ENCODE measurements around the gene VASH2.
"Not testable (repeated sequence)": the region's sequence is repeated elsewhere in the genome, so short reads cannot be mapped to it uniquely, and the experiment has no call there.

VASH2 gene

DNA sequence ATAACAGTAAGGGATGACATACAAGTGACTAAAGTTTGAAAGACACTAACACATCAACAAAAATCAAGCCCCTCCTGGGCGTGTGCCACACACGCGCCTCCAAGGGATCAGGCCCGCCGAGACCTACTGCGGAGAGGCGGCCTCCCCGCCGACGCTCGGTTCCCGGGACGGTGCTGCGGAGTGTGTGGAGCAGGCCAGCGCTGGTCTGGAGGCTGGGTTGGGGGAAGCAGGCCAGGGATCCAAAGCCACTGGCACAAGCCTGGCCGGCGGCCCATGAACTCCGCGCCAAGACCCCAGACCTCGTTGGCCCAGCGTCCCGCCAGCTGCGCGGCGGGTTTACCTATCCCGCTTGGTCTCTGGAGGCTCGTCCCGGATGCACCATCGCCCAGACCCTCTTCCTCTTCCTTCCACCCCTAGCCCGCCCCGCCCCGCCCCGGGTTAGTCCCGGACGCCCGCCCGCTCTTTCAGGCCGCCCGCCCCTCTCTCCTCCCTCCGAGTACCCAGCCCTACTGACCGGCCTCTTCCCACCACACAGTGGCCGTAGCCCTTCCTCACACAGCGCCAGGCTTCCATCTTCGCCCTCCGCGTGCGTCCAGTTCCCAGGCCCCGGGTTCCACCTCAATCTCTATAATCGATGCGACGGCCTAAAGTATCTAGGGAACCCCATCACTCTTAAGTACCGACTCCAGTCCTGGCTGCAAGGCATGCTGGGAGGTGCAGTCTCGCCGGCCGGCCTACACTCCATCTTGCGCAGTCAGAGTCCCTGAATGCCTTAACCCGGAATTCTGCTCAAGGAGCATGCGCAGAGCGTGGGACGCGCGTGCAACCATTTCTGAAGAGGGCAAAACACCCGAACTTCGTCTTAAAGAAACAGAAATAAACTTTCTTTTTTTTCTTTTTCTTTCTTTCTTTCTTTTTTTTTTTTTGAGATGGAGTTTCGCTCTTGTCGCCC lies 65.0 kb downstream of the VASH2 start, which contains the start of gene ANGEL2:
Gene ANGEL2, minus strand, starts transcription at position 769 of the 952 bp plus-strand sequence. Its CDS starts 196 bp downstream, at position 573.
- no peaks in the 10 kb centered on the region for H3K27me3 ChIP-seq (replicated peaks; ENCODE audit: control insufficient read depth, insufficient read depth, low read length)
- peak within 1 kb of the TSS; percentile 98 for H3K9ac ChIP-seq (ENCODE audit: low read length)
- H3K36me3 ChIP-seq (ENCODE audit: control insufficient read depth, insufficient read depth, low read length, severe bottlenecking) = peaks cover 22% of the 10 kb centered on the region
- H3K4me1 ChIP-seq (ENCODE audit: control insufficient read depth, insufficient read depth, low read length) = peaks cover 11% of the 10 kb centered on the region
- H3K4me3 ChIP-seq (ENCODE audit: low read length) = peak within 1 kb of the TSS; percentile 99
- H3K9me3 ChIP-seq (ENCODE audit: control insufficient read depth, low read length) = no peaks in the 10 kb centered on the region
- peak; percentile 99 for DNase-seq (ENCODE audit: low read depth)

DNA sequence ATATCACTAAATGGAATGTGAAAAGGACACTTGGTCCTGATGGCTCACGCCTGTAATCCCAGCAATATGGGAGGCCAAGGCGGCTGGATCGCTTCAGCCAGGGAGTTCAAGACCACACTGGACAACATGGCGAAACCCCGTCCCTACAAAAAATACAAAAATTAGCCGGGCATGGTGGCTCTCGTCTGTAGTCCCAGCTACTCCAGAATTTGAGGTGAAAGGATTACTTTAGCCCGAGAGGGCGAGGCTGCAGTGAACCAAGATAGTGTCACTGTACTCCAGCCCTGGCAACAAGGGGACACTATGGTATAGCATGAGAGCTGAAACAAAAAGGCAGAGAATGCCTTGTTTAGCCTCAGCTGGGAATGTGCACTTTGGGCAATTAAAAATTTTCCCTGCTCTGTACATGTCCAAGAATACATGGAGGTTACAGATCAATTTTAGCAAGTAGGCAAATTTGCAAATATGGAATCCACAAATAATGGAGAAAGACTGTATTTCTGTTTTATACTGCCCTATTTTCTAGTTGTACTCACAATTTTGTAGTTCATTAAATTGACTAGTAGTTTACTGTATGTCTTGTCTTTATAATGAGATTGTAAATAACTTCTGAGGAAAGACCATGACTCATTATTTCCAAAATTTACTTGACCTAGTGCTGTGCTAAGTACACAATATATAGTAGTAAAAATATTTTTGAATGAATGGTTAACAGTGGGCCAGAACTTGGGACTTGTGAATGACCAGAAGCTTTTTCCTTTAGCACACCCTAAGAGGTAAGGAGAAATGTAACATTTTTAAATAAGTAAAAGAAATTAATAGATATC lies 67.3 kb downstream of the VASH2 start:
- H3K4me1 ChIP-seq (ENCODE audit: control insufficient read depth, insufficient read depth, low read length) = peaks cover 11% of the 10 kb centered on the region
- DNase-seq (ENCODE audit: low read depth) = no peak
- no peaks in the 10 kb centered on the region for H3K27me3 ChIP-seq (replicated peaks; ENCODE audit: control insufficient read depth, insufficient read depth, low read length)
- H3K9me3 ChIP-seq (ENCODE audit: control insufficient read depth, low read length) = no peaks in the 10 kb centered on the region
- no peak overlapping the region for H3K9ac ChIP-seq (ENCODE audit: low read length)
- H3K4me3 ChIP-seq (ENCODE audit: low read length) = no peak overlapping the region
- no peaks in the 10 kb centered on the region for H3K36me3 ChIP-seq (ENCODE audit: control insufficient read depth, insufficient read depth, low read length, severe bottlenecking)

DNA sequence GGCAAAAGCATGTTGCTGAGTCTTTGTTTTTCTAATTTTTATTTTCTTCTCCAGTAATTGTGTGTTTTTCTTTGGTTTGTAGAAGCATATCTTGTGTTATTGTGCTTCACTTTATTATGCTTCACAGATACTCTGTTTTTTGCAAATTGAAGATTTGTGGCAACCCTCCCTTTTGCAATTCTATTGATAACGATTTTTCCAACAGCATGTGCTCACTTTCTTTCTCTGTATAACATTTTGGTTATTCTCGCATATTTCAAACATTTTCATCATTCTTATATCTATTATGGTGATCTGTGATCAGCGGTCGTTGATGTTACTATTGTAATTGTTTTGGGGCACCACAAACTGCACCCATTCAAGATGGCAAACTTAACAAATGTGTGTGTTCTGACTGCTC lies 69.1 kb downstream of the VASH2 start:
- H3K36me3 ChIP-seq (ENCODE audit: control insufficient read depth, insufficient read depth, low read length, severe bottlenecking) = no peaks in the 10 kb centered on the region
- H3K4me3 ChIP-seq (ENCODE audit: low read length) = no peak overlapping the region
- H3K27me3 ChIP-seq (replicated peaks; ENCODE audit: control insufficient read depth, insufficient read depth, low read length) = no peaks in the 10 kb centered on the region
- no peak overlapping the region for H3K9ac ChIP-seq (ENCODE audit: low read length)
- no peaks in the 10 kb centered on the region for H3K9me3 ChIP-seq (ENCODE audit: control insufficient read depth, low read length)
- peaks cover 3% of the 10 kb centered on the region for H3K4me1 ChIP-seq (ENCODE audit: control insufficient read depth, insufficient read depth, low read length)
- DNase-seq (ENCODE audit: low read depth) = no peak

- no peak for DNase-seq (ENCODE audit: low read depth)
- Histone ChIP-seq H3K36me3 (ENCODE audit: control insufficient read depth, insufficient read depth, low read length, severe bottlenecking) (no peaks in the 10 kb centered on the region), H3K4me1 (ENCODE audit: control insufficient read depth, insufficient read depth, low read length) (no peaks in the 10 kb centered on the region), H3K27me3 (replicated peaks; ENCODE audit: control insufficient read depth, insufficient read depth, low read length) (no peaks in the 10 kb centered on the region), H3K9ac (ENCODE audit: low read length) (no peak overlapping the region), H3K9me3 (ENCODE audit: control insufficient read depth, low read length) (no peaks in the 10 kb centered on the region), H3K4me3 (ENCODE audit: low read length) (no peak overlapping the region)
Measured at GRCh38 chr1:213020016-213020415, 69.7 kb downstream of the VASH2 start.

GRCh38 chr1:213027024-213027423 lies 76.7 kb downstream of the VASH2 start:
- H3K4me3 ChIP-seq (ENCODE audit: low read length); H3K27me3 ChIP-seq (replicated peaks; ENCODE audit: control insufficient read depth, insufficient read depth, low read length); H3K36me3 ChIP-seq (ENCODE audit: control insufficient read depth, insufficient read depth, low read length, severe bottlenecking); H3K9ac ChIP-seq (ENCODE audit: low read length); H3K4me1 ChIP-seq (ENCODE audit: control insufficient read depth, insufficient read depth, low read length); H3K9me3 ChIP-seq (ENCODE audit: control insufficient read depth, low read length); DNase-seq (ENCODE audit: low read depth): not testable (repeated sequence)

GRCh38 chr1:213032651-213033050 lies 82.3 kb downstream of the VASH2 start:
- H3K36me3 ChIP-seq (ENCODE audit: control insufficient read depth, insufficient read depth, low read length, severe bottlenecking) = no peaks in the 10 kb centered on the region
- peaks cover 3% of the 10 kb centered on the region for H3K9me3 ChIP-seq (ENCODE audit: control insufficient read depth, low read length)
- no peaks in the 10 kb centered on the region for H3K4me1 ChIP-seq (ENCODE audit: control insufficient read depth, insufficient read depth, low read length)
- H3K4me3 ChIP-seq (ENCODE audit: low read length) = no peak overlapping the region
- H3K9ac ChIP-seq (ENCODE audit: low read length) = no peak overlapping the region
- H3K27me3 ChIP-seq (replicated peaks; ENCODE audit: control insufficient read depth, insufficient read depth, low read length) = peaks cover 7% of the 10 kb centered on the region
- no peak for DNase-seq (ENCODE audit: low read depth)

DNA sequence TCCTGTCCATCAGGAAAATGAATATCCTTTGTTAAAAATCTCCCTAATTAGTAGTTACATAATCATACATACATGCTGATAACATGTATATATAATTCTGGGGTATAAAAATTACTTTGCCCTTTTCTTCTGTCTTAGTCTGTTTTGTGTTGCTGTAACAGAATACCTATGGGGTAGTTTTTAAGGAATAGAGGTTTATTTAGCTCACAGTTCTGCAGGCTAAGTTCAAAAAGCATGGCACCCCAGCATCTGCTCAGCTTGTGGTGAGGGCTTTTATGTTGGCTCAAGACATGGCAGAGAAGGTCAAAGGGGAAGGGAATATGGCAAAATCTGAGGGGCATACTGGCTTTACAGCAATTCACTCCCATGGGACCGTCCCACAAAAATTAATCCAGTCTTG lies 84.4 kb downstream of the VASH2 start:
- Histone ChIP-seq H3K9me3 (ENCODE audit: control insufficient read depth, low read length) (peaks cover 3% of the 10 kb centered on the region), H3K36me3 (ENCODE audit: control insufficient read depth, insufficient read depth, low read length, severe bottlenecking) (no peaks in the 10 kb centered on the region), H3K4me1 (ENCODE audit: control insufficient read depth, insufficient read depth, low read length) (no peaks in the 10 kb centered on the region), H3K9ac (ENCODE audit: low read length) (no peak overlapping the region), H3K27me3 (replicated peaks; ENCODE audit: control insufficient read depth, insufficient read depth, low read length) (no peaks in the 10 kb centered on the region), H3K4me3 (ENCODE audit: low read length) (no peak overlapping the region)
- no peak for DNase-seq (ENCODE audit: low read depth)

DNA sequence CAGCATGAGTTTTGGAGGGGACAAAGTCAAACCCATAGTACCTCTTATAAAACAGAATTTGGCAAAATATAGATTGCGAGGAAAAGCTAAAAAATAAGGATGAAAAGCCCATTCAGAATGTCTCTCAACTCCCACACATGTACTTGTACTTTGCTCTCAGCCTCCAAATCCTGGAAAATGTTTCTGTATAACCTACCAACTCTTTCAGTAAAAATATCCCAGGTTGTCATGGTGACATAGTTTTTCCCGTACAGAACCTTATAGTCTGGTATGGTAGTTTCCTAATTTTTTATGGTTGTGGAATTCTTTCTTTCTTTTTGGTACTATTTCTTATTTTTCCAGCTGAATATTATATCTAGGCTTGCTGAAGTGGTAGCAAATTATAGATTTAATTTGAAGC lies 85.2 kb downstream of the VASH2 start:
- H3K27me3 ChIP-seq (replicated peaks; ENCODE audit: control insufficient read depth, insufficient read depth, low read length) = no peaks in the 10 kb centered on the region
- H3K36me3 ChIP-seq (ENCODE audit: control insufficient read depth, insufficient read depth, low read length, severe bottlenecking) = no peaks in the 10 kb centered on the region
- no peaks in the 10 kb centered on the region for H3K4me1 ChIP-seq (ENCODE audit: control insufficient read depth, insufficient read depth, low read length)
- peaks cover 3% of the 10 kb centered on the region for H3K9me3 ChIP-seq (ENCODE audit: control insufficient read depth, low read length)
- no peak overlapping the region for H3K4me3 ChIP-seq (ENCODE audit: low read length)
- H3K9ac ChIP-seq (ENCODE audit: low read length) = no peak overlapping the region
- DNase-seq (ENCODE audit: low read depth) = no peak
